H1 (cell line): Measurements from ENCODE around the gene NDC1. TPM values are rescaled to one million over a fixed set of nuclear protein-coding genes. Genes with fewer than 3 reads are reported as not detected.

Experiments
- CTCF ChIA-PET: fragments of 300-600 bp; sonication (Branson Sonifier 250); formaldehyde crosslinking; loops from one replicate; lab custom pipeline; 2021; ENCODE audit not compliant: partially characterized antibody; lab: Charles Lee
- POLR2A ChIA-PET: fragments of 300-600 bp; sonication (Branson Sonifier 250); formaldehyde crosslinking; loops from one replicate; lab custom pipeline; 2021; ENCODE audit warnings: inconsistent platforms; ENCODE audit not compliant: partially characterized antibody; lab: Charles Lee
- DNase-seq, 2 experiments: peaks; one replicate each; pipeline versions ENCODE4 v3.0.0 to v3.0.0-alpha.2; 2010 to 2022; ENCODE audit warnings: low spot score in 2 of 2, low read depth in 1 of 2, mixed read lengths in 1 of 2
- FAIRE-seq: peaks from 2 replicates; lab custom pipeline; 2011; peaks lifted over from hg19 to GRCh38; lab: Jason Lieb, UNC
- H2AFZ ChIP-seq: 2 replicates; pipeline ENCODE4 v1.8.1; 2012; ENCODE audit warnings: low read length, inconsistent platforms
- H2AK5ac ChIP-seq: 2 replicates; pipeline ENCODE4 v1.6.1; 2013; ENCODE audit warnings: low read depth, low read length
- H2BK120ac ChIP-seq: replicated peaks from 2 replicates; pipeline ENCODE3; 2013; ENCODE audit warnings: low read depth, low read length, inconsistent platforms
- H2BK12ac ChIP-seq: 2 replicates; pipeline ENCODE4 v1.6.1; 2013; ENCODE audit warnings: low read depth, low read length
- H2BK15ac ChIP-seq: 2 replicates; pipeline ENCODE4 v1.6.1; 2013; ENCODE audit warnings: low read length
- H2BK20ac ChIP-seq: 2 replicates; pipeline ENCODE4 v1.6.1; 2013; ENCODE audit warnings: low read length
- H2BK5ac ChIP-seq: 2 replicates; pipeline ENCODE4 v1.6.1; 2013; ENCODE audit warnings: low read depth, low read length
- H3K14ac ChIP-seq: 2 replicates; pipeline ENCODE4 v1.6.1; 2013; ENCODE audit warnings: inconsistent platforms; ENCODE audit not compliant: insufficient read length
- H3K18ac ChIP-seq: 2 replicates; pipeline ENCODE4 v1.6.1; 2013; ENCODE audit warnings: low read length; ENCODE audit errors: extremely low read depth
- H3K23ac ChIP-seq: 2 replicates; pipeline ENCODE4 v1.6.1; 2013; ENCODE audit warnings: inconsistent platforms; ENCODE audit not compliant: insufficient read length
- H3K23me2 ChIP-seq: 2 replicates; pipeline ENCODE4 v1.6.1; 2013; ENCODE audit warnings: low read depth, low read length
- H3K27ac ChIP-seq: 2 replicates; pipeline ENCODE4 v1.6.1; 2011; ENCODE audit warnings: low read depth, low read length, inconsistent platforms
- H3K27me3 ChIP-seq, 4 experiments: replicated peaks in 1 of 4; 1 replicate in 1 of 4; 2 replicates in 3 of 4; pipeline versions ENCODE4 v1.6.1 to v1.8.1; 2011 to 2013; ENCODE audit warnings: low read length in 3 of 4, mild to moderate bottlenecking in 3 of 4, inconsistent platforms in 2 of 4, mixed read lengths in 2 of 4, moderate library complexity in 1 of 4; ENCODE audit not compliant: control insufficient read depth in 3 of 4, insufficient read depth in 3 of 4; ENCODE audit errors: extremely low read depth in 1 of 4
- H3K36me3 ChIP-seq, 4 experiments: 2 replicates each; pipeline versions ENCODE4 v1.6.1 to v1.8.1; 2011 to 2013; ENCODE audit warnings: mild to moderate bottlenecking in 4 of 4, low read length in 3 of 4, moderate library complexity in 2 of 4, control low read depth in 1 of 4, inconsistent platforms in 1 of 4; ENCODE audit not compliant: insufficient read depth in 4 of 4, control insufficient read depth in 2 of 4
- H3K4ac ChIP-seq: replicated peaks from 2 replicates; pipeline ENCODE3; 2013; ENCODE audit warnings: low read length, low read depth, mixed read lengths, inconsistent platforms; ENCODE audit not compliant: insufficient read length
- H3K4me1 ChIP-seq, 4 experiments: replicated peaks in 1 of 4; 1 replicate in 1 of 4; 2 replicates in 3 of 4; pipeline versions ENCODE4 v1.6.1 to v1.8.1; 2011 to 2013; ENCODE audit warnings: low read length in 3 of 4, inconsistent platforms in 2 of 4, mixed read lengths in 1 of 4; ENCODE audit not compliant: insufficient read depth in 4 of 4, control insufficient read depth in 3 of 4
- H3K4me2 ChIP-seq, 2 experiments: 2 replicates each; pipeline versions ENCODE4 v1.6.1 to v1.8.1; 2011 to 2013; ENCODE audit warnings: low read depth in 2 of 2, low read length in 2 of 2, control low read depth in 1 of 2, inconsistent platforms in 1 of 2, mild to moderate bottlenecking in 1 of 2; ENCODE audit not compliant: insufficient read depth in 1 of 2
- H3K4me3 ChIP-seq, 4 experiments: fragments of 200-600, 300-600 bp in 1 of 4; sonication (generic), shearing (Covaris generic), sonication (Bioruptor Twin) in 1 of 4; 2 replicates each; pipeline versions ENCODE4 v1.5.1 to v1.8.1; 2011 to 2016; ENCODE audit warnings: low read length in 4 of 4, low read depth in 3 of 4, control low read depth in 2 of 4, inconsistent platforms in 2 of 4, mild to moderate bottlenecking in 2 of 4, mixed read lengths in 1 of 4, moderate library complexity in 1 of 4; ENCODE audit not compliant: insufficient read depth in 2 of 4; ENCODE audit errors: extremely low read depth in 1 of 4
- H3K56ac ChIP-seq: replicated peaks from 2 replicates; pipeline ENCODE3; 2013; ENCODE audit warnings: low read depth, mild to moderate bottlenecking, mixed read lengths, low read length, inconsistent platforms; ENCODE audit not compliant: insufficient read length
- H3K79me1 ChIP-seq: 2 replicates; pipeline ENCODE4 v1.6.1; 2013; ENCODE audit warnings: low read depth, low read length, control low read depth
- H3K79me2 ChIP-seq, 2 experiments: 2 replicates each; pipeline versions ENCODE4 v1.6.1 to v1.8.1; 2012 to 2013; ENCODE audit warnings: low read length in 2 of 2, mild to moderate bottlenecking in 2 of 2, inconsistent platforms in 1 of 2; ENCODE audit not compliant: insufficient read depth in 2 of 2, control insufficient read depth in 1 of 2
- H3K9ac ChIP-seq, 4 experiments: replicated peaks in 1 of 4; 1 replicate in 1 of 4; 2 replicates in 3 of 4; pipeline versions ENCODE4 v1.6.1 to v1.8.1; 2011 to 2013; ENCODE audit warnings: low read depth in 3 of 4, low read length in 3 of 4, control low read depth in 2 of 4, mild to moderate bottlenecking in 2 of 4, moderate library complexity in 2 of 4, inconsistent platforms in 1 of 4; ENCODE audit errors: extremely low read depth in 1 of 4
- H3K9me3 ChIP-seq, 2 experiments: 2 replicates each; pipeline versions ENCODE4 v1.6.1 to v1.8.1; 2012 to 2013; ENCODE audit warnings: mild to moderate bottlenecking in 2 of 2, moderate library complexity in 2 of 2, control low read depth in 1 of 2, inconsistent platforms in 1 of 2, low read depth in 1 of 2, low read length in 1 of 2, mixed read lengths in 1 of 2; ENCODE audit not compliant: insufficient read depth in 2 of 2
- H4K20me1 ChIP-seq, 2 experiments: replicated peaks in 1 of 2; 2 replicates each; pipeline versions ENCODE3 to v1.8.1; 2011 to 2013; ENCODE audit warnings: inconsistent platforms in 2 of 2, low read length in 2 of 2, mild to moderate bottlenecking in 1 of 2; ENCODE audit not compliant: insufficient read depth in 2 of 2, control insufficient read depth in 1 of 2
- H4K5ac ChIP-seq: 2 replicates; pipeline ENCODE4 v1.6.1; 2013; ENCODE audit warnings: low read length, low read depth, mixed read lengths, inconsistent platforms; ENCODE audit not compliant: insufficient read length
- H4K8ac ChIP-seq: 2 replicates; pipeline ENCODE4 v1.8.0; 2013; ENCODE audit warnings: mild to moderate bottlenecking, moderate library complexity, low read length, inconsistent platforms; ENCODE audit not compliant: insufficient read depth; ENCODE audit errors: extremely low read depth
- H4K91ac ChIP-seq: replicated peaks from 2 replicates; pipeline ENCODE3; 2013; ENCODE audit warnings: low read length, mixed read lengths, inconsistent platforms; ENCODE audit not compliant: insufficient read length
- ASH2L ChIP-seq: fragments of 200-600, 300-600 bp; sonication (generic); IDR thresholded peaks from one replicate; pipeline ENCODE4 v1.7.1; 2017; ENCODE audit warnings: low read length
- BRCA1 ChIP-seq: IDR thresholded peaks from 2 replicates; pipeline ENCODE4 v1.6.1; 2012; ENCODE audit warnings: low read depth, low read length, improper control_type of control experiment
- E2F6 ChIP-seq: IDR thresholded peaks from 2 replicates; pipeline ENCODE4 v1.6.1; 2012; ENCODE audit warnings: inconsistent platforms
- EP300 ChIP-seq, 2 experiments: IDR thresholded peaks; 1 replicate in 1 of 2; 2 replicates in 1 of 2; pipeline ENCODE4 v1.6.1; 2011 to 2012; ENCODE audit warnings: low read depth in 2 of 2, low read length in 2 of 2, mild to moderate bottlenecking in 2 of 2, borderline replicate concordance in 1 of 2, inconsistent platforms in 1 of 2, moderate library complexity in 1 of 2
- HDAC2 ChIP-seq, 2 experiments: fragments of 300-600 bp in 1 of 2; sonication (generic) in 1 of 2; IDR thresholded peaks; 2 replicates each; pipeline ENCODE4 v1.6.1; 2011 to 2012; ENCODE audit warnings: low read depth in 2 of 2, low read length in 2 of 2, mild to moderate bottlenecking in 2 of 2, moderate library complexity in 2 of 2, borderline replicate concordance in 1 of 2, inconsistent platforms in 1 of 2
- KDM5A ChIP-seq: fragments of 200-600 bp; IDR thresholded peaks from 2 replicates; pipeline ENCODE4 v1.7.1; 2012; ENCODE audit warnings: mild to moderate bottlenecking, low read length, inconsistent platforms, mixed read lengths
- MAX ChIP-seq: IDR thresholded peaks from 2 replicates; pipeline ENCODE4 v1.6.1; 2012; ENCODE audit warnings: inconsistent platforms
- RXRA ChIP-seq: IDR thresholded peaks from 2 replicates; pipeline ENCODE4 v1.6.1; 2011; ENCODE audit warnings: low read depth, mild to moderate bottlenecking, low read length, moderate library complexity; ENCODE audit not compliant: insufficient read depth
- SAP30 ChIP-seq: fragments of 300-600 bp; sonication (generic); IDR thresholded peaks from 2 replicates; pipeline ENCODE4 v1.7.1; 2012; ENCODE audit warnings: low read length, moderate library complexity, mild to moderate bottlenecking, inconsistent platforms; ENCODE audit not compliant: insufficient read depth, insufficient replicate concordance
- SP4 ChIP-seq: IDR thresholded peaks from 2 replicates; pipeline ENCODE4 v1.6.1; 2012; ENCODE audit warnings: low read length, inconsistent platforms
- SRF ChIP-seq: IDR thresholded peaks from 2 replicates; pipeline ENCODE4 v1.6.1; 2011; ENCODE audit warnings: mild to moderate bottlenecking, low read depth, low read length, moderate library complexity
- TBP ChIP-seq: IDR thresholded peaks from 2 replicates; pipeline ENCODE4 v1.6.1; 2011; ENCODE audit warnings: low read depth, low read length, improper control_type of control experiment
- YY1 ChIP-seq: IDR thresholded peaks from 2 replicates; pipeline ENCODE4 v1.6.1; 2011; ENCODE audit warnings: low read depth, mild to moderate bottlenecking, low read length
- WGBS, 2 experiments: shearing (Covaris generic) in 1 of 2; methylation state at CpG; one replicate each; pipeline versions ENCODE4 v1.1.6 to v1.1.7; 2013 to 2015; ENCODE audit warnings: low lambda C conversion rate in 2 of 2, mixed read lengths in 2 of 2, inconsistent platforms in 1 of 2, low coverage in 1 of 2, missing lambda C conversion rate in 1 of 2; ENCODE audit not compliant: insufficient replicate concordance in 2 of 2, insufficient coverage in 1 of 2, insufficient read length in 1 of 2; ENCODE audit errors: extremely low coverage in 1 of 2, missing lambda C conversion rate in 1 of 2; 5-methylcytosine and 5-hydroxymethylcytosine counted together
- polyA plus RNA-seq, 7 experiments: library from polyadenylated mRNA; depleted of rRNA in 3 of 7; stranded (reverse) in 5 of 7; unstranded in 2 of 7; fragments of >200 nt in 5 of 7; fragments of 200-250 nt in 2 of 7; gene quantifications; 1 replicate in 5 of 7; 2 replicates in 1 of 7; 4 replicates in 1 of 7; pipeline versions ENCODE4 v1.2.1 to v1.2.3, GENCODE V29; 2011 to 2013; ENCODE audit warnings: missing spikeins in 2 of 7, mixed read lengths in 2 of 7
- total RNA-seq: library from RNA; stranded (reverse); fragmentation: NEBNext Ultra II Directional; extraction: Animal tissue kit (Norgen Biotek cat#: 25700); gene quantifications from 2 replicates; pipeline ENCODE4 v1.2.1, GENCODE V29; 2021

NDC1 gene
- total and polyA plus RNA-seq, 2 of the 8 experiments (the other 6 are each of a cell fraction or from before 2014, with no cell fraction given), result 62.9 to 66.1 TPM

- Histone ChIP-seq H3K23ac (no peak overlapping the region), H2BK15ac (no peak overlapping the region), H3K4me2 (no peak overlapping the region), H3K14ac (no peak overlapping the region), H2BK20ac (no peak overlapping the region), H4K8ac (no peak overlapping the region), H4K91ac (no peak overlapping the region), H3K9me3 (no peaks in the 10 kb centered on the region), H3K79me2 (no peaks in the 10 kb centered on the region), H4K5ac (no peak overlapping the region), H4K20me1 (no peaks in the 10 kb centered on the region), H3K9ac (no peak overlapping the region), H2BK5ac (no peak overlapping the region), H2AFZ (no peak overlapping the region), H3K27me3 (no peaks in the 10 kb centered on the region), H2BK120ac (no peak overlapping the region), H3K79me1 (no peaks in the 10 kb centered on the region), H2BK12ac (no peak overlapping the region), H3K27ac (no peak overlapping the region), H3K4ac (no peak overlapping the region), H3K18ac (no peak overlapping the region), H2AK5ac (no peak overlapping the region), H3K23me2 (no peaks in the 10 kb centered on the region), H3K4me3 (no peak overlapping the region), H3K56ac (no peak overlapping the region), H3K36me3 (peaks cover 8 to 70% (median 31%) of the 10 kb centered on the region in 4 experiments; a peak in 7 of 8 replicates), H3K4me1 (no peaks in the 10 kb centered on the region)
- FAIRE-seq (no peak), DNase-seq (no peak)
- CTCF ChIA-PET, result interaction anchor here (0.7 to 1.1 kb wide), 2 partner anchors 8 to 156 kb away, joined by 4 read pairs; no protein-coding TSS in a partner anchor
- POLR2A ChIA-PET, result interaction anchor here (0.6 to 0.8 kb wide), 2 partner anchors 15 to 644 kb away, joined by 3 to 5 read pairs; no protein-coding TSS in a partner anchor
- WGBS, 2 experiments, result 84% methylated on average over 7 of the region's 7 CpGs; no CpG with 5 or more reads in 1 of the 2 experiments
- no peak for TF ChIP-seq E2F6
- TF ChIP-seq RXRA, result no peak
- no peak for TF ChIP-seq SRF
- TF ChIP-seq SP4, result no peak
- TF ChIP-seq MAX, result no peak
- TF ChIP-seq SAP30, result no peak
- TF ChIP-seq TBP, result no peak
- no peak for TF ChIP-seq EP300 (IDR thresholded peaks at IDR 0.05; ENCODE audit: borderline replicate concordance in 1 of 2, low read depth in 2 of 2, low read length in 2 of 2)
- no peak for TF ChIP-seq KDM5A
- TF ChIP-seq BRCA1, result no peak
- TF ChIP-seq YY1, result no peak
- no peak for TF ChIP-seq ASH2L
- no peak for TF ChIP-seq HDAC2 (IDR thresholded peaks at IDR 0.05; ENCODE audit: borderline replicate concordance in 1 of 2, low read depth in 2 of 2, low read length in 2 of 2)
Measured at GRCh38 chr1:53804181-53804580, 33.9 kb downstream of the NDC1 start.
